ENCODE measurements around the gene FRMD5.

Gene FRMD5

GRCh38 chr15:44029003-44029402 is 166.1 kb downstream of the FRMD5 start:
- no peaks in the 10 kb centered on the region for H3K4me1 ChIP-seq (ENCODE audit: low read length)
- no peak overlapping the region for H3K4me3 ChIP-seq (ENCODE audit: low read length)
- H2AFZ ChIP-seq (ENCODE audit: low read length) = no peak overlapping the region
- DNase-seq = no peak
- H3K79me2 ChIP-seq (ENCODE audit: low read length) = no peaks in the 10 kb centered on the region
- no peaks in the 10 kb centered on the region for H3K9me3 ChIP-seq (replicated peaks; ENCODE audit: insufficient read depth, low read length)
- TF ChIP-seq, protein P1, sequence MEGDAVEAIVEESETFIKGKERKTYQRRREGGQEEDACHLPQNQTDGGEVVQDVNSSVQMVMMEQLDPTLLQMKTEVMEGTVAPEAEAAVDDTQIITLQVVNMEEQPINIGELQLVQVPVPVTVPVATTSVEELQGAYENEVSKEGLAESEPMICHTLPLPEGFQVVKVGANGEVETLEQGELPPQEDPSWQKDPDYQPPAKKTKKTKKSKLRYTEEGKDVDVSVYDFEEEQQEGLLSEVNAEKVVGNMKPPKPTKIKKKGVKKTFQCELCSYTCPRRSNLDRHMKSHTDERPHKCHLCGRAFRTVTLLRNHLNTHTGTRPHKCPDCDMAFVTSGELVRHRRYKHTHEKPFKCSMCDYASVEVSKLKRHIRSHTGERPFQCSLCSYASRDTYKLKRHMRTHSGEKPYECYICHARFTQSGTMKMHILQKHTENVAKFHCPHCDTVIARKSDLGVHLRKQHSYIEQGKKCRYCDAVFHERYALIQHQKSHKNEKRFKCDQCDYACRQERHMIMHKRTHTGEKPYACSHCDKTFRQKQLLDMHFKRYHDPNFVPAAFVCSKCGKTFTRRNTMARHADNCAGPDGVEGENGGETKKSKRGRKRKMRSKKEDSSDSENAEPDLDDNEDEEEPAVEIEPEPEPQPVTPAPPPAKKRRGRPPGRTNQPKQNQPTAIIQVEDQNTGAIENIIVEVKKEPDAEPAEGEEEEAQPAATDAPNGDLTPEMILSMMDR (IDR thresholded peaks at IDR 0.05; ENCODE audit: low read length) = no peak
- no peak for TF ChIP-seq EZH2phosphoT487 (IDR thresholded peaks at IDR 0.05; ENCODE audit: low read length)
- TF ChIP-seq EZH2 (optimal IDR thresholded peaks at IDR 0.05; ENCODE audit: low read depth, low read length) = no peak
- no peak overlapping the region for H3K4me2 ChIP-seq (ENCODE audit: low read depth, low read length)
- H4K20me1 ChIP-seq (ENCODE audit: insufficient read depth, low read length) = no peaks in the 10 kb centered on the region
- H3K36me3 ChIP-seq (replicated peaks; ENCODE audit: insufficient read depth, low read length) = no peaks in the 10 kb centered on the region
- no peak overlapping the region for H3K9ac ChIP-seq (ENCODE audit: low read length)
- no peaks in the 10 kb centered on the region for H3F3A ChIP-seq (ENCODE audit: insufficient read depth, low read length)
- H3K9me2 ChIP-seq (replicated peaks; ENCODE audit: insufficient read depth, low read length) = no peaks in the 10 kb centered on the region
- H3K27me3 ChIP-seq (replicated peaks; ENCODE audit: insufficient read depth, low read length) = no peaks in the 10 kb centered on the region
- H3K27ac ChIP-seq (ENCODE audit: low read length) = no peak overlapping the region

- DNase-seq = no peak
- Histone ChIP-seq H4K20me1 (ENCODE audit: insufficient read depth, low read length) (no peaks in the 10 kb centered on the region), H3F3A (ENCODE audit: insufficient read depth, low read length) (no peaks in the 10 kb centered on the region), H3K4me1 (ENCODE audit: low read length) (no peaks in the 10 kb centered on the region), H3K4me2 (ENCODE audit: low read depth, low read length) (no peak overlapping the region), H3K9me2 (replicated peaks; ENCODE audit: insufficient read depth, low read length) (no peaks in the 10 kb centered on the region), H3K36me3 (replicated peaks; ENCODE audit: insufficient read depth, low read length) (no peaks in the 10 kb centered on the region), H3K27me3 (replicated peaks; ENCODE audit: insufficient read depth, low read length) (no peaks in the 10 kb centered on the region), H2AFZ (ENCODE audit: low read length) (no peak overlapping the region), H3K79me2 (ENCODE audit: low read length) (no peaks in the 10 kb centered on the region), H3K9ac (ENCODE audit: low read length) (no peak overlapping the region), H3K27ac (ENCODE audit: low read length) (no peak overlapping the region), H3K4me3 (ENCODE audit: low read length) (no peak overlapping the region), H3K9me3 (replicated peaks; ENCODE audit: insufficient read depth, low read length) (no peaks in the 10 kb centered on the region)
- TF ChIP-seq EZH2phosphoT487 (IDR thresholded peaks at IDR 0.05; ENCODE audit: low read length) (no peak), EZH2 (optimal IDR thresholded peaks at IDR 0.05; ENCODE audit: low read depth, low read length) (no peak)
- TF ChIP-seq, protein P1 (IDR thresholded peaks at IDR 0.05; ENCODE audit: low read length) = no peak
Measured at GRCh38 chr15:44028349-44028748, 166.7 kb downstream of the FRMD5 start.

DNA sequence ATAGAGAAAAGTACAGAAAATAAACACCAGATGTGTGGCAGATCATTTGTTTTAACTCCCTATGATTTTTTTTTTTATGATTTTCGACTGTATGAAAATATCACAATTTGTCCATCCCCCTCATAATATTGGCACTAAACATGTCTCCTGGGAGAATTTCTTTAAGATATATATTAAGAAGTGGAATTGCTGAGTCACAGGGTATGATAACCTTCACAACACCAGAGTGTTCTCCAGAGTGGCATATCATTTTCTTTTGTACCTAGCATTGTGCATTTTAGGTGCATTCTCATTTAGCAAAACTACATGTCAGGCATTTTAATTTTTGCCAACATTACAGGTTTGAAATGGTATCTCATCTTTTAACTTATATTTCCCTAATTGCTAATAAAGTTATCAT is 170.9 kb downstream of the FRMD5 start:
- no peak overlapping the region for H3K27ac ChIP-seq (ENCODE audit: low read length)
- DNase-seq = no peak
- TF ChIP-seq EZH2 (optimal IDR thresholded peaks at IDR 0.05; ENCODE audit: low read depth, low read length) = no peak
- TF ChIP-seq EZH2phosphoT487 (IDR thresholded peaks at IDR 0.05; ENCODE audit: low read length) = no peak
- TF ChIP-seq, protein P1 (IDR thresholded peaks at IDR 0.05; ENCODE audit: low read length) = no peak

More for the DNA sequence above, 170.9 kb downstream of the FRMD5 start:
- H2AFZ ChIP-seq (ENCODE audit: low read length) = no peak overlapping the region
- H3K4me3 ChIP-seq (ENCODE audit: low read length) = no peak overlapping the region
- H3K9me2 ChIP-seq (replicated peaks; ENCODE audit: insufficient read depth, low read length) = no peaks in the 10 kb centered on the region
- H3K36me3 ChIP-seq (replicated peaks; ENCODE audit: insufficient read depth, low read length) = no peaks in the 10 kb centered on the region
- no peaks in the 10 kb centered on the region for H3K79me2 ChIP-seq (ENCODE audit: low read length)
- 0 out of 2 replicates have a peak, but pooled peaks cover 3% of the 10 kb centered on the region for H3K9me3 ChIP-seq (replicated peaks; ENCODE audit: insufficient read depth, low read length)
- no peaks in the 10 kb centered on the region for H3F3A ChIP-seq (ENCODE audit: insufficient read depth, low read length)
- no peaks in the 10 kb centered on the region for H3K27me3 ChIP-seq (replicated peaks; ENCODE audit: insufficient read depth, low read length)
- H3K9ac ChIP-seq (ENCODE audit: low read length) = no peak overlapping the region
- no peaks in the 10 kb centered on the region for H4K20me1 ChIP-seq (ENCODE audit: insufficient read depth, low read length)
- H3K4me1 ChIP-seq (ENCODE audit: low read length) = no peaks in the 10 kb centered on the region
- H3K4me2 ChIP-seq (ENCODE audit: low read depth, low read length) = no peak overlapping the region

All from MM.1S (cell line).